SK-N-SH (cell line): Measurements from ENCODE around the gene PTEN. TPM values are rescaled to one million over a fixed set of nuclear protein-coding genes. Genes with fewer than 3 reads are reported as not detected.
"Not testable (repeated sequence)": the region's sequence is repeated elsewhere in the genome, so short reads cannot be mapped to it uniquely, and the experiment has no call there.

Experiments
- CTCF ChIA-PET: fragments of 300-600, 350-600 bp; formaldehyde crosslinking; extraction: SDS; loops from one replicate; lab custom pipeline; 2021; lab: Yijun Ruan, JAX
- POLR2A ChIA-PET: fragments of 350-600 bp; sonication (Branson Sonifier 250); formaldehyde crosslinking; extraction: SDS; loops from one replicate; lab custom pipeline; 2020; ENCODE audit warnings: antibody characterized with exemption, inconsistent platforms; lab: Yijun Ruan, JAX
- DNase-seq: peaks from one replicate; pipeline ENCODE4 v3.0.0; 2012
- H2AFZ ChIP-seq: fragments of 200-600 bp; sonication (generic); 2 replicates; pipeline ENCODE4 v1.8.1; 2016; ENCODE audit warnings: antibody characterized with exemption, mild to moderate bottlenecking, low read depth
- H3F3A ChIP-seq: fragments of 200-600 bp; sonication (generic); replicated peaks from 2 replicates; pipeline ENCODE3; 2016; ENCODE audit warnings: antibody characterized with exemption, mild to moderate bottlenecking; ENCODE audit not compliant: insufficient read depth
- H3K27ac ChIP-seq, 2 experiments: fragments of 200-500 bp in 1 of 2; fragments of 200-600 bp in 1 of 2; sonication (Bioruptor generic) in 1 of 2; sonication (generic), shearing (Covaris generic) in 1 of 2; 2 replicates each; pipeline versions ENCODE4 v1.5.1 to v1.6.1; 2014 to 2016; ENCODE audit warnings: low read depth in 2 of 2, inconsistent platforms in 1 of 2, low read length in 1 of 2, mild to moderate bottlenecking in 1 of 2, mixed read lengths in 1 of 2
- H3K27me3 ChIP-seq: fragments of 200-600 bp; sonication (generic), shearing (Covaris generic); 2 replicates; pipeline ENCODE4 v1.6.1; 2016; ENCODE audit warnings: mixed run types; ENCODE audit not compliant: insufficient read depth
- H3K36me3 ChIP-seq, 2 experiments: fragments of 200-500 bp in 1 of 2; fragments of 200-600 bp in 1 of 2; sonication (Bioruptor generic) in 1 of 2; sonication (generic) in 1 of 2; replicated peaks in 1 of 2; 2 replicates each; pipeline versions ENCODE3 to v1.5.1; 2014 to 2016; ENCODE audit warnings: low read length in 1 of 2, mild to moderate bottlenecking in 1 of 2; ENCODE audit not compliant: insufficient read depth in 2 of 2, control insufficient read depth in 1 of 2
- H3K4me1 ChIP-seq, 2 experiments: fragments of 200-500 bp in 1 of 2; fragments of 200-600 bp in 1 of 2; sonication (Bioruptor generic) in 1 of 2; sonication (generic), shearing (Covaris generic) in 1 of 2; 2 replicates each; pipeline versions ENCODE4 v1.5.1 to v1.6.1; 2014 to 2016; ENCODE audit warnings: low read depth in 1 of 2, low read length in 1 of 2, mixed run types in 1 of 2; ENCODE audit not compliant: insufficient read depth in 2 of 2, control insufficient read depth in 1 of 2
- H3K4me2 ChIP-seq: fragments of 200-600 bp; sonication (generic), shearing (Covaris generic); 2 replicates; pipeline ENCODE4 v1.6.1; 2017; ENCODE audit warnings: mixed run types
- H3K4me3 ChIP-seq, 2 experiments: fragments of 200-500 bp in 1 of 2; fragments of 200-600 bp in 1 of 2; sonication (Bioruptor generic) in 1 of 2; sonication (generic), shearing (Covaris generic) in 1 of 2; 2 replicates each; pipeline versions ENCODE4 v1.5.1 to v1.8.1; 2014 to 2016; ENCODE audit warnings: low read depth in 2 of 2, inconsistent platforms in 1 of 2, low read length in 1 of 2, mild to moderate bottlenecking in 1 of 2, mixed read lengths in 1 of 2, moderate library complexity in 1 of 2
- H3K79me2 ChIP-seq: fragments of 200-600 bp; sonication (generic); 2 replicates; pipeline ENCODE4 v1.8.1; 2017; ENCODE audit warnings: mild to moderate bottlenecking; ENCODE audit not compliant: insufficient read depth
- H3K9ac ChIP-seq: fragments of 200-600 bp; sonication (generic); 2 replicates; pipeline ENCODE4 v1.6.1; 2017; ENCODE audit warnings: mixed run types
- H3K9me2 ChIP-seq: fragments of 200-600 bp; sonication (generic); 2 replicates; pipeline ENCODE4 v1.6.1; 2017; ENCODE audit warnings: mixed run types
- H3K9me3 ChIP-seq: fragments of 200-600 bp; sonication (generic); 2 replicates; pipeline ENCODE4 v1.6.1; 2017; ENCODE audit warnings: mixed run types, mild to moderate bottlenecking, moderate library complexity
- H4K20me1 ChIP-seq: fragments of 200-600 bp; sonication (generic); 2 replicates; pipeline ENCODE4 v1.6.1; 2017; ENCODE audit warnings: mild to moderate bottlenecking, mixed run types; ENCODE audit not compliant: insufficient read depth
- GABPA ChIP-seq: IDR thresholded peaks from 2 replicates; pipeline ENCODE4 v1.4.0; 2012; ENCODE audit warnings: low read depth, mild to moderate bottlenecking
- MXI1 ChIP-seq: IDR thresholded peaks from 2 replicates; pipeline ENCODE4 v1.6.1; 2012; ENCODE audit warnings: mild to moderate bottlenecking, low read depth, low read length, improper control_type of control experiment
- WGBS: methylation state at CpG from one replicate; pipeline ENCODE4 v1.1.6; 2017; ENCODE audit warnings: low lambda C conversion rate; 5-methylcytosine and 5-hydroxymethylcytosine counted together
- polyA plus RNA-seq, 3 experiments: library from polyadenylated mRNA; depleted of rRNA; stranded (reverse); fragments of >200 nt; gene quantifications; 2 replicates each; pipeline ENCODE4 v1.2.3, GENCODE V29; 2012
- TF ChIP-seq, protein P1 (sequence below): IDR thresholded peaks from 2 replicates; pipeline ENCODE4 v1.6.1; 2012; ENCODE audit warnings: mild to moderate bottlenecking, low read depth, low read length, moderate library complexity
- TF ChIP-seq, protein P2 (sequence below): IDR thresholded peaks from 2 replicates; pipeline ENCODE4 v1.4.0; 2012; ENCODE audit warnings: low read depth, borderline replicate concordance

The PTEN gene
- polyA plus RNA-seq, 1 of the 3 experiments (the other 2 are of a cell fraction): 12.8 TPM

GRCh38 chr10:87896216-87896615, 32.8 kb downstream of the PTEN start (continued):
- TF ChIP-seq GABPA: no peak
- TF ChIP-seq, protein P1, sequence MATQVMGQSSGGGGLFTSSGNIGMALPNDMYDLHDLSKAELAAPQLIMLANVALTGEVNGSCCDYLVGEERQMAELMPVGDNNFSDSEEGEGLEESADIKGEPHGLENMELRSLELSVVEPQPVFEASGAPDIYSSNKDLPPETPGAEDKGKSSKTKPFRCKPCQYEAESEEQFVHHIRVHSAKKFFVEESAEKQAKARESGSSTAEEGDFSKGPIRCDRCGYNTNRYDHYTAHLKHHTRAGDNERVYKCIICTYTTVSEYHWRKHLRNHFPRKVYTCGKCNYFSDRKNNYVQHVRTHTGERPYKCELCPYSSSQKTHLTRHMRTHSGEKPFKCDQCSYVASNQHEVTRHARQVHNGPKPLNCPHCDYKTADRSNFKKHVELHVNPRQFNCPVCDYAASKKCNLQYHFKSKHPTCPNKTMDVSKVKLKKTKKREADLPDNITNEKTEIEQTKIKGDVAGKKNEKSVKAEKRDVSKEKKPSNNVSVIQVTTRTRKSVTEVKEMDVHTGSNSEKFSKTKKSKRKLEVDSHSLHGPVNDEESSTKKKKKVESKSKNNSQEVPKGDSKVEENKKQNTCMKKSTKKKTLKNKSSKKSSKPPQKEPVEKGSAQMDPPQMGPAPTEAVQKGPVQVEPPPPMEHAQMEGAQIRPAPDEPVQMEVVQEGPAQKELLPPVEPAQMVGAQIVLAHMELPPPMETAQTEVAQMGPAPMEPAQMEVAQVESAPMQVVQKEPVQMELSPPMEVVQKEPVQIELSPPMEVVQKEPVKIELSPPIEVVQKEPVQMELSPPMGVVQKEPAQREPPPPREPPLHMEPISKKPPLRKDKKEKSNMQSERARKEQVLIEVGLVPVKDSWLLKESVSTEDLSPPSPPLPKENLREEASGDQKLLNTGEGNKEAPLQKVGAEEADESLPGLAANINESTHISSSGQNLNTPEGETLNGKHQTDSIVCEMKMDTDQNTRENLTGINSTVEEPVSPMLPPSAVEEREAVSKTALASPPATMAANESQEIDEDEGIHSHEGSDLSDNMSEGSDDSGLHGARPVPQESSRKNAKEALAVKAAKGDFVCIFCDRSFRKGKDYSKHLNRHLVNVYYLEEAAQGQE: no peak
- TF ChIP-seq, protein P2, sequence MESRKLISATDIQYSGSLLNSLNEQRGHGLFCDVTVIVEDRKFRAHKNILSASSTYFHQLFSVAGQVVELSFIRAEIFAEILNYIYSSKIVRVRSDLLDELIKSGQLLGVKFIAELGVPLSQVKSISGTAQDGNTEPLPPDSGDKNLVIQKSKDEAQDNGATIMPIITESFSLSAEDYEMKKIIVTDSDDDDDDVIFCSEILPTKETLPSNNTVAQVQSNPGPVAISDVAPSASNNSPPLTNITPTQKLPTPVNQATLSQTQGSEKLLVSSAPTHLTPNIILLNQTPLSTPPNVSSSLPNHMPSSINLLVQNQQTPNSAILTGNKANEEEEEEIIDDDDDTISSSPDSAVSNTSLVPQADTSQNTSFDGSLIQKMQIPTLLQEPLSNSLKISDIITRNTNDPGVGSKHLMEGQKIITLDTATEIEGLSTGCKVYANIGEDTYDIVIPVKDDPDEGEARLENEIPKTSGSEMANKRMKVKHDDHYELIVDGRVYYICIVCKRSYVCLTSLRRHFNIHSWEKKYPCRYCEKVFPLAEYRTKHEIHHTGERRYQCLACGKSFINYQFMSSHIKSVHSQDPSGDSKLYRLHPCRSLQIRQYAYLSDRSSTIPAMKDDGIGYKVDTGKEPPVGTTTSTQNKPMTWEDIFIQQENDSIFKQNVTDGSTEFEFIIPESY: no peak
- no peak for TF ChIP-seq MXI1
- TF ChIP-seq, all 33 proteins: peak for 0

- Histone ChIP-seq H4K20me1 (peaks cover 87% of the 10 kb centered on the region), H3K79me2 (peaks cover 100% of the 10 kb centered on the region), H3K36me3 (peaks cover 18 to 41% of the 10 kb centered on the region in 2 experiments), H3F3A (peaks cover 27% of the 10 kb centered on the region)
- H3K4me1 ChIP-seq, H3K9me3 ChIP-seq, H2AFZ ChIP-seq, DNase-seq, CTCF ChIA-PET, POLR2A ChIA-PET, H3K27ac ChIP-seq, H3K27me3 ChIP-seq, H3K9ac ChIP-seq, H3K9me2 ChIP-seq, H3K4me3 ChIP-seq, H3K4me2 ChIP-seq: not testable (repeated sequence)
- 95% methylated on average over 8 of the region's 8 CpGs for WGBS
Observed at GRCh38 chr10:87897957-87898356, 34.5 kb downstream of the PTEN start.

GRCh38 chr10:87903396-87903795, 40.0 kb downstream of the PTEN start:
- H3K27me3 ChIP-seq, CTCF ChIA-PET, H3K9me3 ChIP-seq, H3K9me2 ChIP-seq, H3K9ac ChIP-seq, H3K4me2 ChIP-seq, DNase-seq, H3F3A ChIP-seq, H3K27ac ChIP-seq, H3K4me3 ChIP-seq, H3K4me1 ChIP-seq, H2AFZ ChIP-seq: not testable (repeated sequence)
- Histone ChIP-seq H4K20me1 (peaks cover 82% of the 10 kb centered on the region), H3K79me2 (peaks cover 98% of the 10 kb centered on the region), H3K36me3 (peaks cover 5 to 47% of the 10 kb centered on the region in 2 experiments)
- POLR2A ChIA-PET: interaction anchor here (0.7 to 1.1 kb wide), 2 partner anchors 25 to 41 kb away, joined by 3 read pairs; no protein-coding TSS in a partner anchor
- WGBS: 95% methylated on average over 6 of the region's 8 CpGs
